DOHH2 (cell line): ENCODE data around the gene EPB41L1.

Experiments used
- H3F3A ChIP-seq: fragments of 200-600 bp; sonication (generic), shearing (Covaris generic); 2 replicates; pipeline ENCODE4 v1.6.0; 2016; ENCODE audit warnings: antibody characterized with exemption, mild to moderate bottlenecking; ENCODE audit not compliant: control insufficient read depth, insufficient read depth
- H3K27ac ChIP-seq: fragments of 200-600 bp; sonication (generic); 2 replicates; pipeline ENCODE4 v1.5.1; 2014; ENCODE audit warnings: low read depth, mild to moderate bottlenecking, low read length, moderate library complexity
- H3K27me3 ChIP-seq: fragments of 200-600 bp; sonication (generic); 2 replicates; pipeline ENCODE4 v1.6.1; 2014; ENCODE audit warnings: mild to moderate bottlenecking, low read length, mixed read lengths; ENCODE audit not compliant: control insufficient read depth
- H3K36me3 ChIP-seq: fragments of 200-600 bp; sonication (generic); 2 replicates; pipeline ENCODE4 v1.6.1; 2014; ENCODE audit warnings: mild to moderate bottlenecking, low read length, moderate library complexity, mixed read lengths; ENCODE audit not compliant: control insufficient read depth
- H3K4me1 ChIP-seq: fragments of 200-600 bp; sonication (generic); 2 replicates; pipeline ENCODE4 v1.6.1; 2014; ENCODE audit warnings: mild to moderate bottlenecking, low read length, mixed read lengths; ENCODE audit not compliant: control insufficient read depth
- H3K4me2 ChIP-seq: fragments of 200-600 bp; sonication (generic); 2 replicates; pipeline ENCODE4 v1.6.0; 2014; ENCODE audit warnings: mild to moderate bottlenecking, low read length, moderate library complexity
- H3K4me3 ChIP-seq: fragments of 200-600 bp; sonication (generic); 2 replicates; pipeline ENCODE4 v1.5.1; 2014; ENCODE audit warnings: mild to moderate bottlenecking, low read length, mixed read lengths
- H3K79me2 ChIP-seq: fragments of 200-600 bp; sonication (generic); 2 replicates; pipeline ENCODE4 v1.6.1; 2014; ENCODE audit warnings: mild to moderate bottlenecking, low read length, mixed read lengths; ENCODE audit not compliant: control insufficient read depth
- H3K9me2 ChIP-seq: fragments of 200-600 bp; sonication (generic); replicated peaks from 2 replicates; pipeline ENCODE4 v1.6.1; 2014; ENCODE audit warnings: mild to moderate bottlenecking, low read length, mixed read lengths; ENCODE audit not compliant: control insufficient read depth
- H3K9me3 ChIP-seq: fragments of 200-600 bp; sonication (generic); 2 replicates; pipeline ENCODE4 v1.6.1; 2014; ENCODE audit warnings: antibody characterized with exemption, low read length, mixed read lengths; ENCODE audit not compliant: control insufficient read depth, insufficient read depth
- H4K20me1 ChIP-seq: fragments of 200-600 bp; sonication (generic); 2 replicates; pipeline ENCODE4 v1.6.0; 2014; ENCODE audit warnings: low read depth, mild to moderate bottlenecking, antibody characterized with exemption, low read length, moderate library complexity; ENCODE audit not compliant: control insufficient read depth, insufficient read depth
- EZH2phosphoT487 ChIP-seq: fragments of 200-600 bp; sonication (generic); IDR thresholded peaks from 2 replicates; pipeline ENCODE4 v1.6.1; 2017; ENCODE audit warnings: borderline replicate concordance, mild to moderate bottlenecking, antibody characterized with exemption, low read length, moderate library complexity, mixed read lengths
- TF ChIP-seq, protein P1 (sequence below): fragments of 200-600 bp; sonication (generic); IDR thresholded peaks from one replicate; pipeline ENCODE4 v1.5.1; 2014; ENCODE audit warnings: antibody characterized with exemption, mild to moderate bottlenecking, low read depth, low read length; ENCODE audit not compliant: poor library complexity, severe bottlenecking

EPB41L1 gene

GRCh38 chr20:36270744-36271638, 116.5 kb downstream of the EPB41L1 start:
- Histone ChIP-seq H3K79me2 (no peaks in the 10 kb centered on the region), H3K36me3 (no peaks in the 10 kb centered on the region), H3K4me2 (no peak overlapping the region), H4K20me1 (no peaks in the 10 kb centered on the region), H3K27ac (no peak overlapping the region), H3K4me1 (no peaks in the 10 kb centered on the region), H3K9me3 (no peaks in the 10 kb centered on the region), H3K4me3 (no peak overlapping the region), H3K27me3 (no peaks in the 10 kb centered on the region), H3F3A (no peaks in the 10 kb centered on the region), H3K9me2 (no peaks in the 10 kb centered on the region)
- TF ChIP-seq, protein P1, sequence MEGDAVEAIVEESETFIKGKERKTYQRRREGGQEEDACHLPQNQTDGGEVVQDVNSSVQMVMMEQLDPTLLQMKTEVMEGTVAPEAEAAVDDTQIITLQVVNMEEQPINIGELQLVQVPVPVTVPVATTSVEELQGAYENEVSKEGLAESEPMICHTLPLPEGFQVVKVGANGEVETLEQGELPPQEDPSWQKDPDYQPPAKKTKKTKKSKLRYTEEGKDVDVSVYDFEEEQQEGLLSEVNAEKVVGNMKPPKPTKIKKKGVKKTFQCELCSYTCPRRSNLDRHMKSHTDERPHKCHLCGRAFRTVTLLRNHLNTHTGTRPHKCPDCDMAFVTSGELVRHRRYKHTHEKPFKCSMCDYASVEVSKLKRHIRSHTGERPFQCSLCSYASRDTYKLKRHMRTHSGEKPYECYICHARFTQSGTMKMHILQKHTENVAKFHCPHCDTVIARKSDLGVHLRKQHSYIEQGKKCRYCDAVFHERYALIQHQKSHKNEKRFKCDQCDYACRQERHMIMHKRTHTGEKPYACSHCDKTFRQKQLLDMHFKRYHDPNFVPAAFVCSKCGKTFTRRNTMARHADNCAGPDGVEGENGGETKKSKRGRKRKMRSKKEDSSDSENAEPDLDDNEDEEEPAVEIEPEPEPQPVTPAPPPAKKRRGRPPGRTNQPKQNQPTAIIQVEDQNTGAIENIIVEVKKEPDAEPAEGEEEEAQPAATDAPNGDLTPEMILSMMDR, result no peak
- TF ChIP-seq EZH2phosphoT487, result no peak

DNA sequence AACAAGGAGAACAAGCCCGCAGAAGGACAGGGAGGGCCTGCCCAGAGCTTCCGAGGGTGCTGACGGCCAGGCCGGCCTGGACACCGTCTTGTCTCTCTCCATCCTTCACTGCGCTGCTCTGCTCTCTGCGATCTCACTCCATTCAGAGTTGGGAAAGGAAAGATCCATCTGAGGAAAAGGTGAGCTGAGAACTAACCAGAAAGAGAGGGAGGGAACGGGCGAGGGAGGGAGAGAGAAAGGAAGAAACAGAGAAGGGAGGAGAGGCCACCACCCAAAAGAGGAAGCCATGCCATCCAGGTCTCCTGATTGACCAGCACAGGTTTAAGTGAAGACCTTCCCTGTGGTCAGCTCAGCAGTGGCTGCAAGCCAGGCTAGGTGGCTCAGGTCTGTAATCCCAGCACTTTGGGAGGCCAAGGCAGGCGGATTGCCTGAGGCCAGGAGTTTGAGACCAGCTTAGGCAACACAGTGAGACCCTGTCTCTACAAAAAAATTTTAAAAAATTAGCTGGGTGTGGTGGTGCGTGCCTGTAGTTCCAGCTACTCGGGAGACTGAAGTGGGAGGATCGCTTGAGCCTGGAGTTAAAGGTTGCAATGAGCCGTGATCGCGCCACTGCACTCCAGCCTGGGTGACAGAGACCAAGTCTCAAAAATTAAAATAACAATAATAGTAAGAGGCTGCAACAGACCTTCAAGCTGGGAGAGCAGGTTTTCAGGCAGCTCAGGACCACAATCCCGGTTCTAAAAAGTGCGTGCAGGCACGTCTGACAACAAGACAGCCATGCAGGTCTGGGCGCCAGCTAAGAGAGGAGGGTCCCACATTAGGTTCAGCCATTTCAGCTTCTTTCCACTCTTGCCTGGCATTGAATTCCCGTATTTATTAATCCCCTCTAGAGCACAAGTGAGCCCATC, 117.4 kb downstream of the EPB41L1 start:
- no peaks in the 10 kb centered on the region for H3K9me3 ChIP-seq
- no peaks in the 10 kb centered on the region for H4K20me1 ChIP-seq
- H3K4me2 ChIP-seq, result no peak overlapping the region
- H3K9me2 ChIP-seq, result no peaks in the 10 kb centered on the region
- no peaks in the 10 kb centered on the region for H3K27me3 ChIP-seq
- no peak overlapping the region for H3K27ac ChIP-seq
- no peaks in the 10 kb centered on the region for H3K4me1 ChIP-seq
- no peak overlapping the region for H3K4me3 ChIP-seq
- no peak for TF ChIP-seq EZH2phosphoT487
- TF ChIP-seq, protein P1, result no peak
- H3K36me3 ChIP-seq, result no peaks in the 10 kb centered on the region
- H3F3A ChIP-seq, result no peaks in the 10 kb centered on the region
- no peaks in the 10 kb centered on the region for H3K79me2 ChIP-seq

DNA sequence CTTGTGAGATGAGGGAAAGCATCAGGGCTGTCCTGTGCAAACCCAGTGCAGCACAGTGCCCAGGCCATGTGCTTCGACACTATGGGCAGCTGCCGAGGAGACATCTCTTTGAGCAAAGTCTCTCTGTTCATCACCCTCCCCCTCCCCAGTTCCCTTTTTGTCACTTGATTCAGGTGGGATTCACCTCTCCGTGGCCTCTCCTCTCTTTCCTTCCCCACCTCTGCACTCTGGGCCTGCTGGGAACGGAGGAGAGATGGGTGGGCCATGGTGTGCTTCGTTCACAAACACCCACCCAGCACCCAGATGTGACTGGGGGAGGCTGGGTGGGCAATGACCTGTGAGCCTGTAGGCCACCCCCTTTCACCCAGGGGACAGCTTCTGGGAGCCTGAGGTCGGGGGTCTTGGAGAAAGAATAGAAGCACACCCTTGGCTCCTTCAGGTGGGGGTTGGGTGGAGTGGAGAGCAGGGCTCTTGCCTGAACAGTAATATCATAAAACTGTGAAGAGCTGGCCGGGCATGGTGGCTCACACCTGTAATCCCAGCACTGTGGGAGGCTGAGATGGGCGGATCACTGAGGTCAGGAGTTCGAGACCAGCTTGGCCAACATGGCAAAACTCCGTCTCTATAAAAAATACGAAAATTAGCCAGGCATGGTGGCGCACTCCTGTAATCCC, 118.1 kb downstream of the EPB41L1 start:
- Histone ChIP-seq H3K36me3 (no peaks in the 10 kb centered on the region), H3K4me1 (no peaks in the 10 kb centered on the region), H3K4me2 (no peak overlapping the region), H3K9me2 (no peaks in the 10 kb centered on the region), H3F3A (no peaks in the 10 kb centered on the region), H3K9me3 (no peaks in the 10 kb centered on the region), H4K20me1 (no peaks in the 10 kb centered on the region), H3K27ac (no peak overlapping the region), H3K79me2 (no peaks in the 10 kb centered on the region), H3K27me3 (no peaks in the 10 kb centered on the region), H3K4me3 (no peak overlapping the region)
- TF ChIP-seq EZH2phosphoT487, result no peak
- TF ChIP-seq, protein P1, result no peak
